ENCODE measurements around the gene KIF2B.

DNA sequence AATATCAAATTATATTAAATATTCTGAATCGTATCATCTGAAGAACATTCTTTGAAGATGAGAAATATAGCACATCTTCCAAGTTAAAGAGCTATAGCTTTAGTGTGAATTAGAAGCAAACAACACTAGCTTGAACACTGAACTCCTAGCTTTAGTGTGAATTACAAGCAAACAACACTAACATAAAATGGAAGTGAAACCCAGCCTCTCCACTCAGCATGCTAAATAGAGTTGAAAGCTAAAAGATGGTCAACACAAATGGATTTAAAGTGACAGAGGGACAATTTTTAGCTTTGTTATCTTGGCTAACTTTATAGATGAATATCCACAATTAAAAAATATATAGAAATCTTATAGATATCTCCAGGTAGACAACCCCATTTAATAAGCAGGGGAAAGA, 4.5 kb upstream of the KIF2B start:
- no peak for TF ChIP-seq EZH2phosphoT487 (IDR thresholded peaks at IDR 0.05; ENCODE audit: insufficient read depth, low read depth)
- no peak for TF ChIP-seq EZH2 (IDR thresholded peaks at IDR 0.05; ENCODE audit: insufficient read depth, poor library complexity, severe bottlenecking)
